Measurements from ENCODE around the gene ZSCAN18. TPM values are rescaled to one million over a fixed set of nuclear protein-coding genes. Genes with fewer than 3 reads are reported as not detected.

Gene ZSCAN18
- total RNA-seq, 3 donors from 2014 or later (not counting 1 experiment from before 2014, with no cell fraction given) = 29.9 to 42.7 (median 35.9) TPM

GRCh38 chr19:58054901-58055874 is 42.8 kb downstream of the ZSCAN18 start:
- H3K4me1 Mint-ChIP-seq = peaks cover 10 to 12% of the 10 kb centered on the region in 2 donors
- H3K9me3 ChIP-seq (ENCODE audit: control insufficient read depth, insufficient read depth, low read length) = peaks cover 48% of the 10 kb centered on the region
- DNase-seq (no peak), ATAC-seq (no peak)
- peaks cover 20% of the 10 kb centered on the region for H3K36me3 Mint-ChIP-seq
- peaks cover 18% of the 10 kb centered on the region for H3K4me1 ChIP-seq (ENCODE audit: control insufficient read depth, insufficient read depth, low read length)
- peak overlapping the region; percentile 84 for H3K4me3 Mint-ChIP-seq
- intact Hi-C loops (cut with micrococcal nuclease) = no loop called here
- no peaks in the 10 kb centered on the region for H3K36me3 ChIP-seq (ENCODE audit: control insufficient read depth, insufficient read depth, low read length)
- H3K4me3 ChIP-seq (ENCODE audit: low read length) = peak overlapping the region; percentile 19
- H3K27me3 Mint-ChIP-seq (ENCODE audit: low read depth in 2 of 2) = peaks cover 12 to 19% of the 10 kb centered on the region in 2 donors
- H3K27ac Mint-ChIP-seq = peak overlapping the region; percentile 17 to 23
- WGBS (ENCODE audit: insufficient coverage) = 37% methylated on average over 37 of the region's 37 CpGs
- H3K27ac ChIP-seq (ENCODE audit: low read length) = no peak overlapping the region
- H3K9me3 Mint-ChIP-seq = peaks cover 0 to 2% of the 10 kb centered on the region in 2 donors
- H3K27me3 ChIP-seq (ENCODE audit: control insufficient read depth, insufficient read depth, low read length) = no peaks in the 10 kb centered on the region
- no peak for TF ChIP-seq CTCF (IDR thresholded peaks at IDR 0.05)

GRCh38 chr19:58053480-58054156 is 44.4 kb downstream of the ZSCAN18 start:
- Mint-ChIP-seq H3K27me3 (ENCODE audit: low read depth in 2 of 2) (peaks cover 12 to 19% of the 10 kb centered on the region in 2 donors), H3K27ac (no peak overlapping the region), H3K4me1 (peaks cover 6 to 8% of the 10 kb centered on the region in 2 donors), H3K36me3 (peaks cover 29% of the 10 kb centered on the region), H3K9me3 (peaks cover 7% of the 10 kb centered on the region in 2 donors), H3K4me3 (no peak overlapping the region)
- DNase-seq (no peak), ATAC-seq (no peak)
- no peaks in the 10 kb centered on the region for H3K27me3 ChIP-seq (ENCODE audit: control insufficient read depth, insufficient read depth, low read length)
- H3K36me3 ChIP-seq (ENCODE audit: control insufficient read depth, insufficient read depth, low read length) = no peaks in the 10 kb centered on the region
- WGBS (ENCODE audit: insufficient coverage) = 93% methylated on average over 30 of the region's 30 CpGs
- no peak overlapping the region for H3K27ac ChIP-seq (ENCODE audit: low read length)
- H3K4me3 ChIP-seq (ENCODE audit: low read length) = no peak overlapping the region
- intact Hi-C loops (cut with micrococcal nuclease) = no loop called here
- peaks cover 46% of the 10 kb centered on the region for H3K9me3 ChIP-seq (ENCODE audit: control insufficient read depth, insufficient read depth, low read length)
- TF ChIP-seq CTCF (IDR thresholded peaks at IDR 0.05) = no peak
- H3K4me1 ChIP-seq (ENCODE audit: control insufficient read depth, insufficient read depth, low read length) = peaks cover 5% of the 10 kb centered on the region

GRCh38 chr19:58052256-58052655 is 45.8 kb downstream of the ZSCAN18 start:
- H3K9me3 Mint-ChIP-seq = peaks cover 7% of the 10 kb centered on the region in 2 donors
- no peak for TF ChIP-seq CTCF (IDR thresholded peaks at IDR 0.05)
- Histone ChIP-seq H3K27ac (ENCODE audit: low read length) (no peak overlapping the region), H3K4me1 (ENCODE audit: control insufficient read depth, insufficient read depth, low read length) (peaks cover 3% of the 10 kb centered on the region), H3K27me3 (ENCODE audit: control insufficient read depth, insufficient read depth, low read length) (no peaks in the 10 kb centered on the region), H3K4me3 (ENCODE audit: low read length) (no peak overlapping the region), H3K9me3 (ENCODE audit: control insufficient read depth, insufficient read depth, low read length) (peaks cover 39% of the 10 kb centered on the region), H3K36me3 (ENCODE audit: control insufficient read depth, insufficient read depth, low read length) (no peaks in the 10 kb centered on the region)
- H3K4me3 Mint-ChIP-seq = no peak overlapping the region
- H3K27me3 Mint-ChIP-seq (ENCODE audit: low read depth in 2 of 2) = peaks cover 12 to 19% of the 10 kb centered on the region in 2 donors
- no peak overlapping the region for H3K27ac Mint-ChIP-seq
- 95% methylated on average over 16 of the region's 16 CpGs for WGBS (ENCODE audit: insufficient coverage)
- ATAC-seq = no peak
- DNase-seq = no peak
- H3K36me3 Mint-ChIP-seq = peaks cover 26% of the 10 kb centered on the region
- H3K4me1 Mint-ChIP-seq = peaks cover 5% of the 10 kb centered on the region in 2 donors
- intact Hi-C loops (cut with micrococcal nuclease) = no loop called here
